HG03175 (cell line): ENCODE results near the gene PHC2.

Experiments
- ATAC-seq: cut with Tn5 transposase; IDR thresholded peaks from one replicate; pipeline ENCODE4 v1.9.1; 2021; ENCODE audit warnings: mild to moderate bottlenecking, moderate library complexity; ENCODE audit not compliant: unreplicated experiment

PHC2 gene

DNA sequence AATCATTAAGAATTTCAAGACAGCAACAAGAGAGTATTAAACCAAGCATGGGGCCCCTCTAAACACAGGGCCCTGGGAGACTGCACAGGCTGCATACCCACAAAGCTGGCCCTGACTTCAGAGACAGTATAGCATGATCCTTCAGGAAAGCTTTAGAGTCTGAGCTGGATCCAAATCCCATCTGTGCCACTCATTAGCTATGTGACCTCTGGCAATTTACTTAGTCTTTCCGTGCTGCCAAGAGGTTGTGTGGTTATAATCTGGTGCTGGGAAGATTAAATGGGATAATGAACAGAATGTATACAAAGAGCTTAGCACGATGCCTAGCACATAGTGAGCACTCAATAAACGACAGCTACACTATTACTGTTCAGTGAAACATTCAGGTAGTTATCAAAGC is 4.0 kb downstream of the PHC2 start:
- ATAC-seq, result no peak

DNA sequence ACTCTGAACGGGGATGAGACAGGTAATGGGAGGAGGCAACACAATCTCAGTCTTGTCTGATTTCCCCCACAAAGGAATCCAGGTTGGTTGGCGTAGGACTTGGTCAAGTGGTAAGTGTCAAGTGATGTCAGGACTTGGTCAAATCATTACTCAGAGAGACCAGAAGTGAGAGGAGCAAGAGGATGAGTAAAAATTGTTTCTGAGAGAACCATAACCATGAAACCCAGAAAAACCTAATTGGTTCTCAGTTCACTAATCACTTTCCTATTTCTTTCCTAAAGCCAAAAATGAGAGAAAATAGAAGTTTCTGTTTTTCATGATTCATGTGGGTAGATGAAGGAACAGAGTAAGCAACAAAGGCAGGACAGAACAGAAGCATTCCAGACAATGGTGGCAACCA is 5.0 kb downstream of the PHC2 start:
- no peak for ATAC-seq

DNA sequence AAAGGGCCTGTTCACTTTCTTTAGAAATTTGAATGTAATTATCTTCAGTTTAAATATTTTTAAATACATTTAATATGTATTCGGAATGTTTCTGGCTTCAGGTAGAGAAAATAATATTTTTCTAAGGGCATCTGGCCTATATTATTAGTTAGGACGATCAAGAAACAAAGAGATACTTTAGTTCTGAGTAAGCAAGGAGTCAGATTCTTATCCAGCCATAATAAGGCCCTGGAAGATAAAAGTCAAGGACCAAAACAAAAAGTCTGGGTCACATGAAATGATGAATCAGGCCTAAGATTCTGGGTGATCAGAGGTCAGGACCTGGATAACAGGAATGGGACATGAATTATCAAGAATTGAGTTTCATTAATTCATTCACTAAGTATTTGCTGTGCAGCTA is 6.3 kb downstream of the PHC2 start:
- ATAC-seq, result no peak

DNA sequence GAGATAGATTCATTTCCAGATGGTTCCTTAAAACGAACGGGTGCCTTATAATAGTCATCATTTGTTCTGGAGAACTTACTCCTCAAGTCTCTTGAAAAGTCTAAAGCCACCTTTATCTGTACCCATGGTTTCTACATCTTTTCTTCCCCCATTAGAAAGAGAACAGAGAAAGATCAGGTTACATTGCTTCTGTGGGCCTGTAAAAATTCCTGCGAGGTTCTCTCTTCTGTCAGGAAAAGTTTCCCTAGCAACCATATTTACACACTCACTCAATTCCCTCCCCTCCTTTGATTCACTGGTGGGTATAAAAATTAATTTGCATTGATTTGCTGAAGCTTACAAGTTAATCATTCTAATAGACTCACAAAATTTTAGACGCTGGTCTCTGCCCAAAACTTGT is 6.7 kb downstream of the PHC2 start:
- ATAC-seq, result no peak

DNA sequence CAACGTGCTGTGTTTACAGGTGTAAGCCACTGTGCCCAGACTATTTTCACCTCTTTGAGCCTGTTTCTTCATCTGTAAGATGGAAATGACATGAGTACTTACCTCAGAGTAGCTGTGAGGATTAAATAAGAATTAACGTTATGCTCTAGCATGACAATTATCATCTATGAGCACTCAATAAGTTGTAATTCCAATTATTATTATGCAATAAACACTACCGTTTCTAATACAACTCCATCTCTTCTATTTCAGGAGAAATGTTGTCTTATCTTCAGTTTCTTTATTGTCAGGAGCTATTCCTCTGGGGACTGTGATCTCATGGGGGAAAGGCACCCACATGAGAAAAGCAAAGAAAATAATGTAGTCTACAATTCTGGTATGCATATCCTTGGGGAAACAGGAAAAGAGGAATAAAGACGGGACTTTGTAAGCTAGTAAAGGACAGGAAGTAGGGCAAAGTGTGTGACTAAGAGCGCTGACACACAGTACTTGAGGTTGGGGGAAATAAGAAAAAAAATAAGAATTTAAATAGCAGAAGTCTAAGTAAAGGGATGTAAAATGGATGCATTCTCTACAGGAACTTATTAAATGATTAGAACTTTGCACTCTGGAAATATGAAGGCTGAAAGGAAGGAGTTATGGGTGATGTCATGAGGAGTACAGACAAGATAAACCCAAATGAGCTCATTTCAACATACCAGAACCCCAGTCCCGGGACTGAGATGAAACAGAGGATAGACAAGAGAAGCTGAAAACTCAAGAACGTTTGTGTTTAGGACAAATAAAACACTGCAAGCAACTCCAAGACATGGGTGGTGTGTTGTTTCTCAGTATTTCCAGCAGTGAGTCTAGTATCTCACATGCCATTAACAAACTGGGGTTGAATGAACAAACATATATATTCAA is 9.8 kb downstream of the PHC2 start:
- no peak for ATAC-seq

DNA sequence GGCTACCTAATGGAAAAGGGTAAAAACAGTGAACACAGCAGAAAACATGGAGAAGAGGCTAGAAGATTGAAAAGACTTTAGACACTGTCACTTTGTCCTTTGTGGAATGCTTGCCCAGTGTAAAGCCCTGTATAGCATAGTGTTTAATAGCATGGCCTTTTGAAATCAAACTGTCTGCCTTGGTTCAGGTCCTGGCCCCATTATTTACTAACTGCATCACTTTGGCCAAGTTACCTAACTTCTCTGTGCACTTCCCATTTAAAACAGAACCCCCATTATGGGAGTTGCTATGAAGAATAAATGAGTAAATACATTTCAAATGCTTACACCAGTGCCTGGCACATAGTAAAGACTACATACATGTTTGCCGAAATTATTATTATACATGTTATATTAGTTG is 12.1 kb downstream of the PHC2 start:
- no peak for ATAC-seq

DNA sequence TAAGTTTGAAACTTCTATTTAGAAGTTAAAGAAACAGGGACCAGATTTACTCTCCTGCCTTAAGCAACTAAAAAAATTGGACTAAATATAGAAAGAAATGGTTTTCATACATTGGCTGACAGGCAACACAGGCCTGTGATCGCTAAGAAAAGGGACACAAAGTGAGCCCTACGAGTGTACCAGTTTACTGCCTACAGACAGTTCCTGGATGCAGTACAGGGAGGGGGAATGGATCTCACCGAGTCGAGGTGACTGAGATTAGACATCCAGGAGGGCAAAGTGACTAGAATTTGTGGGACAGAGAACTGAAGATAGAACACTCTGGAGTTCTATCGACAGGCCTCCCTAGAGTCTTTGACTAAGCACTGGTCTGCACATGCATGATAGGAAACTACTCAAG is 16.0 kb downstream of the PHC2 start:
- ATAC-seq, result no peak

DNA sequence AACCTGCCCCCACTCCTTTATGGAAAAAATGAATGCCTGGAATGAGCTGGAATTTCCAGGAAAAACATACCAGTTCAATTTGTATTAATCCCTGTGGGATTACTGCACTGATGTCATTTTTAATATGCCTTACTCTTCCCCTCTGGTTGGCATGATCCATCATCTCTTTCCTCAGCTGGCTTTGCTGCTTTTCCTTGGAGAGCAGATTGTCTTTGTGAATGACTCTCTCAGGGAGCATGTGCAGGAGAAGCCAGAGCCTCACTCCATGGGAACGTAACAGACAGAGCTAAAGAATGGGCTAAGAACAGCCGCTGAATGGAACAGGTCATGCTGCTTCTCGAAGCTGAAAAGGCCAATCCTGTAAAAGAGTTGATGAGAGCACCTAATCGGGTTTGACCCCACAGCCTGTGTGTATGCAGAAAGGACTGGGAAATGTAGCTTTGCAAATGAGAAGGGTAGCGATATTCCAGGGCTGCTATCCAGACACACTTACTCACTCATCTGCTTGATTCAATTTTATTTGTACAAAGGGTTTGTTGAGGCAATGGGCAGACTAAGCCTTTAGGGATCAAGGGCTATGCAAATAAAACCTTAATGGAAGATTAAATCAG is 20.7 kb downstream of the PHC2 start:
- ATAC-seq, result no peak

DNA sequence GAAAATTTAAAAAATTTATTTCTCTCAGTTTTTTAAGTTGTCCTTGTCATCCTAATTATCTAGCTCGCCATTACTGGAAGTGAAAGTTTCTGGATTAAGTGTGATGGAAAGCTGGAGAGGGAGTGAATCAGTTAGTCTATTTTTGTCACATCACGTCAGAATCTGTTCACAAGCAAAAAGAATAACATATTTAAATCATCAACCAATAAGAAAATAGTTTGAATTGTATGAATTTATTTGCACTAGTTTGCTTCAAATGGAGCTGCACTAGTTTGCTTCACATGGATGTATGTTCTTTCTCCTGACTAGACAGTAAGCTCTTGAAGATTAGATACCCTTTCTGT is 22.8 kb downstream of the PHC2 start:
- no peak for ATAC-seq

DNA sequence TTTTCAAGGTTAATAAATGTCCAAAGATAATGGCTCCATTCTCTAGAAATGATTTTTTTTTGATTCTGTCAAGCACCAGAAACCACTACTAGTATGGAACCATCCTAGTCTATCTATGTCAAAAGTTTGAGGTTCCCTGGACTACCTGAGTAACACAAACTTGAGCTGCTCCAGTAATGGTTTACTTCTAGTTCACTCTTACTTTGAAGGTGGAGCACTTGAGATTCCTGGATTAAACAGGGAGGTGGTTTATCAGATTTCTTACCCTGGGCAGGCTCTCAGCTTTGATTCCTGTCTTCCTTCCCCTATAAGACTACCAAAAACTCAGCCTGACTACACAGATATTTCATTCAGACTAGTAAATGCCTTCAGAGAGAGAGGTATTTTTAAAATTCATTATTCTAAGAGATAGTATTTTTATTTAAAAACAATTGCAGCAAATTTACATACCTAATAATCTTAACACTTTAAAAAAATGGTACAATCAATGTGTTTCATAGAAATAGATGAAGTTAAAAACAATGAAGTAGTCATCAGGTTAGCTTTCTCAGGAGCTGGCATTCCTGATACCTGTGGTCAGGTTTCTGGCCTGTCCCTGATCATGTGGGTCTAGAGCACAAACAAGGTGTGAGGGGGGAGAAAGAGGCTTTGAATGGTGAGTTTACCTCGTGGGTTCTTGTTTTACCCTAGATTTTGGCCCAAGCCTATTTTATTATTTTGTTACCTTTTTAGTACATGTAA is 23.4 kb downstream of the PHC2 start:
- ATAC-seq, result no peak

DNA sequence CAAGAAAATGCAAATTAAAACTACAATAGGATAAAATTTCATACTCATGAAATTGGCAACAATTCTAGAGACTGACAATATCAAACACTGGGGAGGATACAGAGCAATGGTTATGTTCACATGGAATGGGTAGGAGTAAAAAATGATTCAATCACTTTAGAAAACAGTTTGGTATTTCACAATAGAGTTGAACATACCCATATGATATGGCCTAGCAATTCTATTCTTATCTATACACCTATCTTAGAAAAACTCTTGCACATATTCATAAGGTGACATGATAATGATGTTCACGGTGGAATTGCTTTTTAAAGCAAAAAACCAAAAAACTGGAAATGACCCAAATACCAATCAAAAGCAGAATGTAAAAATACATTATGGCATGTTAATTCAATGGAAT is 28.7 kb downstream of the PHC2 start:
- no peak for ATAC-seq

DNA sequence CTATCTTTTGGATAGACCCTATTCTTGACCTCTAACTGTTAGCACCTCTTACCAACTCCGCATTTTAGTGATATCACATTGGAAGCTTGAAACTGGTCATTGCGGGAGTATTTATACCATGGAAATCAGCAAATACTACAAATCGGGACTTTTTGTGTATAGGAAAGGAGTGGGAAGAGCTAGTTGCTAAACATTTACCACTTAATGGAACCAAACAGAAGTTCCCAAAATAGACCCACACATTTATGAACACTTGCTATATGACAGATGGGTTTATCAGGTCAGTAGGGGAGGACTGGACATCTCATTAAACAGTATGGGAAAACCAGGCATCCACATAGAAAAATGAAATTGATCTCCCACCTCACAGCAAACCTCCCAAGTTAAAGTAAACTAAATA is 29.4 kb downstream of the PHC2 start:
- no peak for ATAC-seq

DNA sequence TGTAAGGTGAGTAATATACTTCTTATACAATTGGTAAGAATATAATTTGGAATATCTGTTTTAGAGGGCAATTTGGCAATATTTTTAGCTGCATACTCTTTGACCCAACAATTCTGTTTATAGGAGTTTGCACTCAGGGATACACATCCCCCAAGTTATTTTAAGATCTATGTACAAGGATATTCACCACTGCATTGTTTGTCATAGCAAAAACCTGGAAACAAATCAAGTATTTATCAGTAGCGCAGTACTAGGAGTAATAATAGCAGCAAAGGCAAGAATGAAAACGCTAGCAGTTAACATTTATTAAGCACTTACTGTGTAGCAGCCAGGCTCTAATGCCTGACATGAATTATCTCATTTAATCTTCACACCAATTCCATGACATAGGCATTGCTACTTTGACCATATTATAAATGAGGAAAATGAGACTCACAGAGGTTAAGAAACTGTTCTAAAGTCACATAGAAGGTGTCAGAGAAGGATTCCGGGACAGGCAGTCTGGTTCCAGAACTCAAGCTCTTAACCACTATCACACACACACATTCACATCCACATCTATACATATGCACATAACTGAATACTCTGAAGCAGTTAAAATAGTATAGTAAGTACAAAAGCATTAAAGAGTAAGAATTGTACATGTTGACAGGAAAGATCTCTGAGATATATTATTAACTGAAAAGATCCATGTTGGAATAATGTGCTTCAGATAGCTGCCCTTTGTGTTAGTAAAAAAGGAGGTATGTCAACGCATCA is 30.6 kb downstream of the PHC2 start:
- no peak for ATAC-seq

DNA sequence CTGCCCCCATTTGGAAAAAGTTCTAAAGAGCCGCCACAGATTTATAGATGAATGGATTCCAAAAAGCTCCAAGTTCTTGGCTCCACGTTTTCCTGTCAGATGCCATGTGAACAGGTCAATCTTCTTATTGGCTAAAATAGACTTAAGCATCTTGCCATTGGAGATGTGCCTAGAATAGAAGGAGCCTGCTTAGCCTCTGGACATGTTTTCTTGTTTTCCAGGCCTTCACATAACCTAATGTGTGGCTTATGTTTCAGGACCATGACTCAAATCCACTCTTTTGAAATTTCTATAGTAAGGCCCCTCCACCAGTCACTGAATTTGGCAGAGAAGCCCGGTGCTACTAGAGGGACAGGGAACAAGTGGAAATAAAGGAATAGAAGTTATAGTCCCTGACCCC is 31.5 kb downstream of the PHC2 start:
- ATAC-seq, result no peak

DNA sequence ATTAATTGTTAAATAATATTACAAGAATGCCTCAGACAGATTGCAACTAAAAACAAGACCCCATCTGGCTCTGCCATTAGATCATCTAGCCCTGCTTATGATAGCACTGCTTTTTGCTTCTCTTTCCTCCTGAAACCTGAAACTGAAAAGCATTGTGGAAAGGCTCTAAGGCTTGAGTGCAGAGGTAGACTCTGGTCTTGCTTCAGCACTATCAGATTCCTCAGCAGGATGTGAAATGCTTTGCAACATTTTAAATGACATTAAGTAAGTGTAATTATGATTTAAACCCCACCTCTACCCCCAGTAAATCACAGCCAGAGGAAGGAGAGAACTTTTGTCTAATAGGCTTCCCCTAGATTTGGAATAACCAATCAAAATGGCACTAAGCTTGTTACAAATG is 32.9 kb downstream of the PHC2 start:
- no peak for ATAC-seq

DNA sequence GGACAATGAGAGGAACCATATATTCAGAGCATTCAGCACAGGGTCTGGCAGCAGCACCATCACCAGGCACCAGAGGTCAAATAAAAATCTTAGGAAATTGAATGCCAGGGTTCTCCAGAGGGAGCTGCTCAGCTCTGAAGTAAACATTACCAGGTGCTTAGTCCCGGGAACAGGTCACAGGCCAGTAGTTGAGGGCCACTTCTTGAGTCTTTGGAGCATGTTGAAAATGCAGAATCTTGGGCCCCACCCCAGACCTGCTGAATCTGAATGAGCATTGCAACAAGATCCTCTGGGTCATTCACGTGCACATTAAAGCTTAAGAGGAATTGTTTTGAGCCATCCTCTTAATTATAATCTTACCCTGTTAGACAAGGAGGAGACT is 33.8 kb downstream of the PHC2 start:
- no peak for ATAC-seq

DNA sequence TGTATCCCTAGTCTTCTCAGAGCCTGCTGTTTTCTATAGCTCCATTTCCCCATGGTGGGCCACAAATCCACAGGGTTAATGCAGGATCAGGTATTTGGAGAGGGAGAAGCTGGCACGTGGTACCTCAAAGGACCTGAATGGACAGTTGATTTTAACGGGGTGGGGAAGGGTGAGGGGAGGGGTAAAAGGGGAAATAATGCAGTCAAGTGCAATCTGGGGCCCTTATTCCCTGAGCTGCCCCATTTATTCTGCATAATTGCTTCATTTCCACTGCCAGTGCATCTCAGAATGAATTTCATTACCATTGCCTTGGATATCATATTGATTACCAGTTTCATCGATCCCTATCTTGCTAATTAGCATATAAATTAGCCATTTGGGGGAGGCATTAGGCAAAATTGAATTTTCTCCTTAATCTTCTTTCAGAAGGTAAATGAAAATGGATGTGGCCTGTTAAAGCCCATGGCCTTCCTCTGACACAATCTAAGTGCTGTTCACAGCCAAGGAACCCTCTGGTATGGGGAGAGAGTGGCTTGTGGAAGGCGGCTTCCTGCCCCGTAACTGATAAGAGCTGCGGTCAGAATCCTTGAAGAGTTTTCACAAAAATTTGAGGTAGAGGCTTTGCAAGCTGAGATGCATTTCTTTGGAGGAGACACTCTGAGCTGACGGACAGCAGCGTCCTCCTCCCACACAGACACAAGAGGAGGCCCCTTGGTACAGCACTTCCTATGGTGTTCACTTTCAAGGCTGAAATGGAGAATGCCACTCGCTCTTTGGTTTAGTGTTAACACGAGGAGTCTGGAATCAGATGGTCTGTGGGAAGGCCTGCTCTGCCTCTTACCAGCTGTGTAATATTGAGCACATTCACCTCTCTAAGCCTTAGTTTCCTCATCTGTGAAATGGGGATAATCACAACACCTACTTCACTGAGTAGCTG is 34.4 kb downstream of the PHC2 start:
- no peak for ATAC-seq

DNA sequence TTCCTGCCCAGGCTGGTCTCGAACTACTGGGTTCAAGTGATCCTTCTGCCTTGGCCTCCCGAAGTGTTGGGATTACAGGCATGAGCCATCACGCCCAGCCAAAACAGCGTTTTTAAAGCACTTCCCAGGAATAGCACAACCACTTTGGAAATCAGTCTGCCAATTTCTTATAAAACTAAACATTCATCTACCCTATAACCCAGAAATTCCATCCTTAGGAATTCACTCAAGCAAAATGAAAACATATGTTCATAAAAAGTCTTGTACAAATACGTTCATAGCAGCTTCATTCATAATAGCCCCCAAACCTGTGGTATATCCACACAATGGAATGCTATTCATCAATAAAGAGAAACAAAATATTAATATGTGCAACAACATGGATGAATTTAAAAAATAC is 36.1 kb downstream of the PHC2 start:
- no peak for ATAC-seq

DNA sequence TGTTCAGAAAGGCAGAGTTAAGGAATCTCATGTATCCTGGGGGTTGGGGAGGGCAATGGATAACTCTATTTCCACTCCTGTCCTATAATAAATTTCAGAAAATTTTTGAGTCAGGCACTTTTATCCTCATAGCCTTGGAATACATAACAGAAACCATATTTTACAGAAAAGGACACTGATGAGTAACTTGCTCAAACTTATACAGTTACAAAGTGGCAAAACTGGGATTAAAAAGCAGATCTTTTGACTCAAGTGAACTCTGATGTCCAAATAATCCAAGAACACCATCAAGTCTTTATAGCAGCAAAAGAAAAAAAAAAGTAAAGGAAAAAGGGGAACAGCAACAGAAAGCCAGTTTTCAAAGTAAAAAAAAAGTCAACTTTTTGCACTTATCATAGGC is 36.9 kb downstream of the PHC2 start:
- ATAC-seq, result no peak

DNA sequence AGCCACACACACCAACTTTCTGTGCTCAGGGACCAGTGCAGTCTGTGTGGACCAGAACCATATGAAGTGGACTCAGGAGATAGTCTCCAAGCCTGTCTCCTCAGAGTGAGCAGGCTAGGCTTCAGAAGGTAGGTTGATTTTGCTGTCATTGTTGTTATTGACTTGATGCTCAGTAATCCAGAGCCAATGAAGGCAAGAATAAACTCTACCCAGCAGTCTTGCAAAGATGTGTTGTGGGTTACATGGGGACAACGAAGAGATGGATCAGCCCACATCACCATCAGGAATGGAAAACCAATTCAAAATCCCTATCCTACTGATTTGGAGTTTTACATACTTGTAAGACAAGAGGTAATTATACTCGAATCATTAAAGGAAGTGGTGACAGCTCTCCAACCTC is 37.4 kb downstream of the PHC2 start:
- ATAC-seq, result no peak
